GM10266 (cell line): ENCODE data around the gene HIPK1.
"Not testable (repeated sequence)": the region's sequence is repeated elsewhere in the genome, so short reads cannot be mapped to it uniquely, and the experiment has no call there.

ENCODE experiments used
- DNase-seq: peaks from one replicate; pipeline ENCODE4 v3.0.0; 2012; ENCODE audit errors: extremely low spot score
- CTCF ChIP-seq: IDR thresholded peaks from 2 replicates; pipeline ENCODE4 v1.5.1; 2012; ENCODE audit warnings: mild to moderate bottlenecking, low read depth; ENCODE audit not compliant: control insufficient read depth, insufficient read depth; ENCODE audit errors: missing control alignments

The HIPK1 gene

DNA sequence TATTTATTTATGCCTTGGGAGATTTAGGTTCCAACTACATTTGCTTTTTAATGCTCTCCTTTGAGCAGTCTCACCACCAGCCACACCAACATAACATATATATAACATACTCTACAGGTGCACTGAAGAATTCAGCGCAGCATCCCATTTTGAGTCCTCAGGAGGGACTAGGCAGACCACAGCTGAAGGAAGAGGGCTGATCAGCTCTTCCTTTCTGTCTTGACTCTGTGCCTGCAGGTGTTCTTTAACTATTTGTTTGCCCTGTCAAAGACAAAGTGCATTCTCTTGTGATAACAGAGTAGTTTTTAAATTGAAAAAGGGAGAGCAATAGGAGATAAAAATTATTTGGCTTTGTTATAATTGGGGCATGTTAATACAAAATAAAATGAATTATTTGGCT, 17.0 kb downstream of the HIPK1 start:
- no peak for DNase-seq
- TF ChIP-seq CTCF = no peak

GRCh38 chr1:113946678-113947387, 17.7 kb downstream of the HIPK1 start:
- no peak for DNase-seq
- TF ChIP-seq CTCF = no peak

- DNase-seq = no peak
- TF ChIP-seq CTCF = no peak
Measured at GRCh38 chr1:113947388-113948107, 18.4 kb downstream of the HIPK1 start.

GRCh38 chr1:113948151-113948550, 19.0 kb downstream of the HIPK1 start:
- not testable (repeated sequence) for DNase-seq

GRCh38 chr1:113949007-113949406, 19.9 kb downstream of the HIPK1 start:
- TF ChIP-seq CTCF = no peak
- DNase-seq = no peak

DNA sequence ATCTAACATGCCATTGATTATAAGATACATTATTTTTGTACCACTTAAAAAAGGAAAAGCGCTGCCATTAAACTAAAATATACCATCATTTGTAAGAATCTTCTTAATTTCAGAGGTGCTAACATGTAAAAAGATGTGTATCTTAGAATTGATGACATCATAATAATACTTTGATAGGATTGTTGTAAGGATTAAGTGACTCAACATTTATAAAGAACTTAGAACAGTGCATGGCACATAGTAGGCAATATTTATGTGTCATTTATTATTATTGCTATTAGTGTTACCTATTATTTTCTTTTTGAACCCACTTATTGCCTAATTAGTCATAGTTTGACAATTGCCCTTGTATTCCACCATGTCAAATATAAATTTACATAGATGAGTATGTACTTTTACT, 21.8 kb downstream of the HIPK1 start:
- DNase-seq = no peak

DNA sequence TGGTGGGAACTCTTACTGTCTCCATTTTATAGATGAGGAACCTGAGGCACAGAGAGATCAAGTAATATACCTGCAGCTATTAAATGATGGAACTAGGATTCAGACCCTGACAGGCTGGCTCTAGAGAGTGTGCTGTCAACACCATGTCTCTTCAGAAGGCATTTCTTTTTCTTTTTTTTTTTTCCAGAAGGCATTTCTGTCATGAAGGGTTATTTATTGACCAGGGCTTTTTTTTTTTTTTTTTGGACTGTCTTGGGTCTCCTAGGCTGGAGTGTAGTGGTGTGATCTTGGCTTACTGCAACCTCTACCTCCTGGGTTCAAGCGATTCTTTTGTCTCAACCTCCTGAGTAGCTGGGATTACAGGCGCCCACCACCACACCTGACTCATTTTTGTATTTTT, 22.6 kb downstream of the HIPK1 start:
- no peak for TF ChIP-seq CTCF
- no peak for DNase-seq

More for the DNA sequence above, 21.8 kb downstream of the HIPK1 start:
- TF ChIP-seq CTCF = no peak
